ENCODE results near the gene NR6A1.

DNA sequence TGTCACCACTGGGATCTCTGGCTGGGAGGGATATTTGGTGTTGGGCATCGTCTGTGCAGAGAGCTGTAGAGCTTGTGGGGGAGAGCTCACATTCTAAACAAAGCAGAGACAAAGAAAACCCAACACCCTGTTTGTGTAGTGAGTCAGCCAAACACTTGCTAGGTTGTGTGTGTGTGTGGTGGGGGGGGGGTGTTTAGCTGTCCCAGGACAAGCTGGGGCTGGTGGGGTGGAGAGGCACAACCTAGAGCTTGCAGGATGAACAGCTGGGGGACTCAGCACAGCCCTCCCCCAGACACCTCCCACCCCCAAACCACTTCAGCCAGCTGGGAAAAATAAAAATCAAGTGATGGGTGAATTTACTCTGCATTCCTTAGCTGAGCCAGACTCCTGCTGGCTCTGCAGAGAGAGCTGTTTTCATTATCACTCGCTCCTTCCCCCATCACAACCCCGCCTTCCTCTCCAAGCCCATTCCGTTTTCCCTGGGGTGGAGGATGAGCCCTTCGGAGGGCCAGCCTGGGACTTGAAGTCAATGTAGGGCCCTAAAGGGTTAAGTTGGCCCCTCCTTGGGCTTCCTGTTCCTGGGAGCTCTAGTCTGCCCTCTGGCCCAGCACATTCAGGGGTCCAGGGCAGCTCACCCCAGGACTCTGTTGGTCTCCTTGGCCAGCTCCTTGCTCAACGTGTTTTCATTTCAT, 8.4 kb upstream of the NR6A1 start:
- TF ChIP-seq EP300 (IDR thresholded peaks at IDR 0.05): no peak
- TF ChIP-seq, protein P1, sequence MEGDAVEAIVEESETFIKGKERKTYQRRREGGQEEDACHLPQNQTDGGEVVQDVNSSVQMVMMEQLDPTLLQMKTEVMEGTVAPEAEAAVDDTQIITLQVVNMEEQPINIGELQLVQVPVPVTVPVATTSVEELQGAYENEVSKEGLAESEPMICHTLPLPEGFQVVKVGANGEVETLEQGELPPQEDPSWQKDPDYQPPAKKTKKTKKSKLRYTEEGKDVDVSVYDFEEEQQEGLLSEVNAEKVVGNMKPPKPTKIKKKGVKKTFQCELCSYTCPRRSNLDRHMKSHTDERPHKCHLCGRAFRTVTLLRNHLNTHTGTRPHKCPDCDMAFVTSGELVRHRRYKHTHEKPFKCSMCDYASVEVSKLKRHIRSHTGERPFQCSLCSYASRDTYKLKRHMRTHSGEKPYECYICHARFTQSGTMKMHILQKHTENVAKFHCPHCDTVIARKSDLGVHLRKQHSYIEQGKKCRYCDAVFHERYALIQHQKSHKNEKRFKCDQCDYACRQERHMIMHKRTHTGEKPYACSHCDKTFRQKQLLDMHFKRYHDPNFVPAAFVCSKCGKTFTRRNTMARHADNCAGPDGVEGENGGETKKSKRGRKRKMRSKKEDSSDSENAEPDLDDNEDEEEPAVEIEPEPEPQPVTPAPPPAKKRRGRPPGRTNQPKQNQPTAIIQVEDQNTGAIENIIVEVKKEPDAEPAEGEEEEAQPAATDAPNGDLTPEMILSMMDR (IDR thresholded peaks at IDR 0.05): no peak
- TF ChIP-seq POLR2A (IDR thresholded peaks at IDR 0.05): no peak

Data from ovary (tissue), 3 donors.